Astrocyte of the spinal cord (primary cell): Measurements from ENCODE around the gene NOL4L.
"Not testable (repeated sequence)": the region's sequence is repeated elsewhere in the genome, so short reads cannot be mapped to it uniquely, and the experiment has no call there.

ENCODE experiments used
- DNase-seq: peaks from one replicate; pipeline ENCODE4 v3.0.0; 2011; ENCODE audit warnings: low read depth, low spot score
- H3K4me3 ChIP-seq: 2 replicates; pipeline ENCODE4 v1.5.1; 2011; ENCODE audit warnings: low read depth, mild to moderate bottlenecking, low read length, moderate library complexity
- CTCF ChIP-seq: IDR thresholded peaks from 2 replicates; pipeline ENCODE4 v1.5.1; 2012; ENCODE audit warnings: low read depth, mild to moderate bottlenecking, low read length, inconsistent platforms
- in situ Hi-C: cut with HindIII; loops from 2 replicates; pipeline ENCODE4 v1.10.0; 2017; ENCODE audit warnings: low sequenced_read_pairs

Gene NOL4L

GRCh38 chr20:32497589-32498224 is 87.4 kb downstream of the NOL4L start:
- H3K4me3 ChIP-seq: no peak overlapping the region
- no peak for DNase-seq
- no peak for TF ChIP-seq CTCF

GRCh38 chr20:32496811-32497533 is 88.2 kb downstream of the NOL4L start:
- in situ Hi-C loops: no loop called here
- no peak for DNase-seq
- no peak overlapping the region for H3K4me3 ChIP-seq
- no peak for TF ChIP-seq CTCF

More at GRCh38 chr20:32497589-32498224, 87.4 kb downstream of the NOL4L start:
- in situ Hi-C loops: no loop called here

DNA sequence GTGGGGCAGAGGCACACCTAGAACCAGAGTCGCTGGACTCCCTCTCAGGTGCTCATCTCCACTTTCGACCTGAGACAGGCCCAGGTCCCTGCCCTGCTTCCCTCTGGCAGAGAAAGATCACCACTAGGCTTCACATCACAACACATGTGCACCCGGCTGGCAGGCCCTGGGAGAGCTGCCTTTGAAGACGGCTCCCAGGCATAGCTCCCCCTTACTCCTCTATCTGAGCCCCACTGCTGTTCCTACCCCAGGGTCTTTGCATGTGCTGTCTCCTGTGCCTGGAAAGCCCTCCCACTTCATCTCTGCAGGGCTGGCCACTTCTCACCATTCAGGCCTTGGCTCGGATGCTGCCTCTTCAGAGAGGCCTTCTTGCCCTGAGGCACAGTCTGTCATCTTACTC is 89.2 kb downstream of the NOL4L start:
- no peak overlapping the region for H3K4me3 ChIP-seq
- no peak for DNase-seq
- TF ChIP-seq CTCF: no peak
- in situ Hi-C loops: no loop called here

- in situ Hi-C loops: no loop called here
- no peak overlapping the region for H3K4me3 ChIP-seq
- no peak for DNase-seq
- no peak for TF ChIP-seq CTCF
These were observed 89.9 kb downstream of the NOL4L start for GRCh38 chr20:32495217-32495565.

DNA sequence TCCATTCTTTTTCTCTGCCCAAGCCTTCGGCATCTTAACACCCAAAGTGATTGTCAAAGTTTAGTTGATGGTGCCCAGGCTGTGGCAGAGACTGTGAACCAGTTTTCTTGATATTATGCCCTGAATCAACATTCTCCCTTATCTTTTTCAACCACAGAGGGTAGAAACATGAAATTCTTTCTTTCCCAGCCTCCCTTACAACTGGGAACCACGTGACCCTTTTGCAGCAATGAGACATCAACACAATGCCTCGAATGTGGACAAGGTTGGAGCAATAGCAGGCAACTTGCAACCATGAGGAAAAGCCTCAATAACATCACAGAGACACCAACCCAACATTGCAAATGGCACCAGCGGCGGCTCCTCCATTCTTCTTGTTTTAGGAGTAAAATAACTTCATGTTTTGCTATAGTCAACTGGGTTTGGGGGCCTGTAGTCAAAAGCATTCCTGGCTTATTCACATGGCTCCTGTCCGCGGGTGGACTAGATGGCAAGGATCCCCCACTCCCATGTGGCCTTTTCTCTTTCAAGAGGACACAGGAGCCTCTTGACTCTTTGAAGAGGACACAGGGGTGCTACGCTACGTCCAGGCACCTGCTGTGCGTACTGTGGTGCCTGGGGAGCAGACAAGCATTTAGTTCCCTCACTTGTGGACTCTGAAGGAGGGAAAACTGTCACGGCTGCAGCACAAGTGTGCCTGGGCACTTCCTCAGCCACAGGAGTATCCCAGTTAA is 90.5 kb downstream of the NOL4L start:
- no peak for TF ChIP-seq CTCF
- DNase-seq: no peak
- in situ Hi-C loops: no loop called here
- no peak overlapping the region for H3K4me3 ChIP-seq

- in situ Hi-C loops: no loop called here
- no peak for DNase-seq
These were observed 91.8 kb downstream of the NOL4L start for GRCh38 chr20:32493356-32493755.

GRCh38 chr20:32491764-32492151 is 93.4 kb downstream of the NOL4L start:
- in situ Hi-C loops, H3K4me3 ChIP-seq: not testable (repeated sequence)

More at GRCh38 chr20:32493356-32493755, 91.8 kb downstream of the NOL4L start:
- no peak for TF ChIP-seq CTCF
- H3K4me3 ChIP-seq: no peak overlapping the region

More at GRCh38 chr20:32491764-32492151, 93.4 kb downstream of the NOL4L start:
- not testable (repeated sequence) for DNase-seq
